GM20431 (cell line): ENCODE results near the gene C1orf53.

Experiments
- in situ Hi-C: fragments of 300-500 bp; cut with MseI, MboI; formaldehyde crosslinking; loops from one replicate; pipeline ENCODE4 v1.15.0; 2020; ENCODE audit warnings: low sequenced_read_pairs; ENCODE audit not compliant: unreplicated experiment

The C1orf53 gene

GRCh38 chr1:197954718-197955418 lies 52.4 kb downstream of the C1orf53 start:
- in situ Hi-C loops = no loop called here

DNA sequence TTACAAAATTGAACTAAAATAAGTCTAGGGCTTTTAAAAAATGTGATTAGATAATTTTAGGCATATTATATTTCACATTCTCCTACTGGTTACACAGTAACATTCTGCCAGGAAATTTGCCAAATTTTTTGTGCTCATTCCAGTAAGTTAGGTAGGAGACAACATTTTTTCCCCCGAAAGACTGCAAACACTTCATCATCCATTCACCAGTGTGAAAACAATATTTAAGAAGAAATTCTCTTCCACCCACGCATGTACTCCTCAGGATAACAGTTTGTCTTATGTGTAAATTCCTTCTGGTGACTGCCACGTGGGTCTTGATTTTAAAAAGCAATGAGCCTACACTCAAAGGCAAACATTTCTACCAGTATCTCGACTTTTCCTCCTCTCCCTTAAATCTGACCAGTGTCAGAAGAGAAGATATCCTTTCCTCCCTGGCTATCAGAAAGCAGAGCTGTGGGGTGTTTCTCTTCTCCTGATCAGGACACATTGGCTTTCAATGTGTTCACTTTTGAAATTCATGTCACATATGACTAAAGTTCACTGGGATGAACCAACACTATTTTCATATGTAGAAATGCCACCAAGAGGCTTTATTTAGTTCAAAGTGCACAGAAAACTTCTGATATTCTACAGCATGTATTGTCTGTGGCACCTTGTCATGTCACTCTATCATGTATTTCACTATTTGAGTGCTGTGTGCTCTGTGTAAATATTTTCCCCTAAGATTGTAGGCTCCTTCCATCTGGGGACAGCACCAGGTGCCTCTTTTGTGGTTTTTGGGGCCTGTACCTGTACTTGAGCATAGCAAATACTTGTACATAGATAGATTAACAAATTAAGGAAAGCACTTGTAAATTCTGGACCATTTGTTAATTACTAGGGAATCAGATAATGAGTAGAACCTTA lies 53.3 kb downstream of the C1orf53 start:
- in situ Hi-C loops = no loop called here
